ENCODE measurements around the gene EIF5A.

- TF ChIP-seq CTCF (optimal IDR thresholded peaks at IDR 0.05 in 1 of 3, IDR thresholded peaks at IDR 0.05 in 1 of 3, conservative IDR thresholded peaks at IDR 0.05 in 1 of 3; ENCODE audit: extremely low read depth in 1 of 3, insufficient read depth in 2 of 3, low read length in 3 of 3) (peak in 1 of 3 experiments; percentile 6), EZH2 (IDR thresholded peaks at IDR 0.05; ENCODE audit: low read length) (no peak)
Measured at GRCh38 chr17:7328840-7329373, 21.5 kb downstream of the EIF5A start, which contains the start of gene NEURL4.

All from keratinocyte (primary cell).